ENCODE measurements around the gene SLC6A1.

The SLC6A1 gene

GRCh38 chr3:10961921-10962320 is 30.6 kb upstream of the SLC6A1 start:
- H3K27ac ChIP-seq: no peak overlapping the region
- peaks cover 0 to 3% (median 0%) of the 10 kb centered on the region in 4 donors for H3K4me1 ChIP-seq
- DNase-seq: no peak
- no peaks in the 10 kb centered on the region for H3K36me3 ChIP-seq
- no peak for TF ChIP-seq CTCF (IDR thresholded peaks at IDR 0.05)
- no peak overlapping the region for H3K4me3 ChIP-seq
- peaks cover 0 to 7% of the 10 kb centered on the region in 2 donors for H3K27me3 ChIP-seq
- H3K9me3 ChIP-seq: no peaks in the 10 kb centered on the region
- intact Hi-C loops (cut with DNase I; ENCODE audit: low total_unique reads): loop anchor here (10.0 kb wide), 1 partner anchor 373 kb away; no protein-coding TSS in a partner anchor

- no peak for DNase-seq
- Histone ChIP-seq H3K36me3 (no peaks in the 10 kb centered on the region), H3K4me3 (no peak overlapping the region), H3K4me1 (no peaks in the 10 kb centered on the region), H3K27me3 (peaks cover 0 to 10% of the 10 kb centered on the region in 2 donors), H3K9me3 (no peaks in the 10 kb centered on the region), H3K27ac (no peak overlapping the region)
- intact Hi-C loops (cut with DNase I; ENCODE audit: low total_unique reads): loop anchor here (10.0 kb wide), 1 partner anchor 372 kb away; no protein-coding TSS in a partner anchor
- TF ChIP-seq CTCF (IDR thresholded peaks at IDR 0.05): no peak
These were observed 30.0 kb upstream of the SLC6A1 start for GRCh38 chr3:10962481-10963036.

GRCh38 chr3:10964537-10965167 is 27.9 kb upstream of the SLC6A1 start:
- DNase-seq: no peak
- Histone ChIP-seq H3K9me3 (no peaks in the 10 kb centered on the region), H3K36me3 (no peaks in the 10 kb centered on the region), H3K4me3 (no peak overlapping the region), H3K4me1 (no peaks in the 10 kb centered on the region), H3K27ac (no peak overlapping the region), H3K27me3 (peaks cover 0 to 10% of the 10 kb centered on the region in 2 donors)
- no peak for TF ChIP-seq CTCF (IDR thresholded peaks at IDR 0.05)
- intact Hi-C loops (cut with DNase I; ENCODE audit: low total_unique reads): loop anchor here (10.0 kb wide), 1 partner anchor 370 kb away; no protein-coding TSS in a partner anchor

- intact Hi-C loops (cut with DNase I; ENCODE audit: low total_unique reads): loop anchor here (10.0 kb wide), 1 partner anchor 366 kb away; no protein-coding TSS in a partner anchor
- Histone ChIP-seq H3K36me3 (no peaks in the 10 kb centered on the region), H3K4me3 (no peak overlapping the region), H3K27me3 (peaks cover 0 to 16% of the 10 kb centered on the region in 2 donors), H3K9me3 (no peaks in the 10 kb centered on the region), H3K27ac (no peak overlapping the region), H3K4me1 (no peaks in the 10 kb centered on the region)
- no peak for TF ChIP-seq CTCF (IDR thresholded peaks at IDR 0.05)
- no peak for DNase-seq
These were observed 24.1 kb upstream of the SLC6A1 start for GRCh38 chr3:10968401-10968800.

- no peak overlapping the region for H3K27ac ChIP-seq
- no peak overlapping the region for H3K4me3 ChIP-seq
- intact Hi-C loops (cut with DNase I; ENCODE audit: low total_unique reads): no loop called here
- no peak for DNase-seq
- H3K9me3 ChIP-seq: no peaks in the 10 kb centered on the region
- H3K27me3 ChIP-seq: peaks cover 0 to 26% of the 10 kb centered on the region in 2 donors
- TF ChIP-seq CTCF (IDR thresholded peaks at IDR 0.05): no peak
- H3K4me1 ChIP-seq: no peaks in the 10 kb centered on the region
- H3K36me3 ChIP-seq: no peaks in the 10 kb centered on the region
These were observed 22.1 kb upstream of the SLC6A1 start for GRCh38 chr3:10970306-10970960.

Data from tibial artery (tissue), 4 donors.